Liver (tissue), 9 donors: ENCODE data around the gene PTPRH. TPM values are rescaled to one million over a fixed set of nuclear protein-coding genes. Genes with fewer than 3 reads are reported as not detected.

Source experiments
- DNase-seq: peaks from one replicate; pipeline ENCODE4 v3.0.0-alpha.2; 2017; ENCODE audit warnings: low spot score
- H3K27ac ChIP-seq, 2 donors: one replicate each; pipeline ENCODE4 v1.7.0; 2013; ENCODE audit warnings: inconsistent platforms in 2 of 2, low read length in 2 of 2, control low read depth in 1 of 2, low read depth in 1 of 2, mild to moderate bottlenecking in 1 of 2
- H3K27me3 ChIP-seq, 4 donors: one replicate each; pipeline versions ENCODE4 v1.6.1 to v1.7.0; 2013; ENCODE audit warnings: low read length in 3 of 4, inconsistent platforms in 1 of 4, mild to moderate bottlenecking in 1 of 4, moderate library complexity in 1 of 4; ENCODE audit not compliant: control insufficient read depth in 4 of 4, insufficient read depth in 4 of 4
- H3K36me3 ChIP-seq, 4 donors: one replicate each; pipeline versions ENCODE4 v1.6.1 to v1.7.0; 2013; ENCODE audit warnings: low read length in 3 of 4, mild to moderate bottlenecking in 3 of 4, low read depth in 1 of 4, moderate library complexity in 1 of 4; ENCODE audit not compliant: control insufficient read depth in 4 of 4, insufficient read depth in 3 of 4
- H3K4me1 ChIP-seq, 4 donors: one replicate each; pipeline versions ENCODE4 v1.6.1 to v1.7.0; 2013; ENCODE audit warnings: low read length in 3 of 4, mild to moderate bottlenecking in 3 of 4, moderate library complexity in 1 of 4; ENCODE audit not compliant: control insufficient read depth in 4 of 4, insufficient read depth in 4 of 4
- H3K4me3 ChIP-seq, 3 donors: one replicate each; pipeline versions ENCODE4 v1.6.1 to v1.7.0; 2013; ENCODE audit warnings: low read length in 3 of 3, control low read depth in 1 of 3, low read depth in 1 of 3, mild to moderate bottlenecking in 1 of 3
- H3K9ac ChIP-seq, 2 donors: one replicate each; pipeline ENCODE4 v1.7.0; 2013; ENCODE audit warnings: low read length in 2 of 2, mild to moderate bottlenecking in 2 of 2, moderate library complexity in 2 of 2, control low read depth in 1 of 2, low read depth in 1 of 2
- H3K9me3 ChIP-seq, 4 donors: one replicate each; pipeline versions ENCODE4 v1.6.1 to v1.7.0; 2013; ENCODE audit warnings: low read length in 3 of 4; ENCODE audit not compliant: control insufficient read depth in 4 of 4
- EGR1 ChIP-seq, 2 donors: IDR thresholded peaks; 2 replicates each; pipeline ENCODE4 v1.6.1; 2016 to 2018; ENCODE audit warnings: antibody characterized with exemption in 2 of 2, low read depth in 2 of 2
- FOXA1 ChIP-seq: IDR thresholded peaks from 2 replicates; pipeline ENCODE4 v1.6.1; 2016; ENCODE audit warnings: antibody characterized with exemption
- FOXA2 ChIP-seq: IDR thresholded peaks from 2 replicates; pipeline ENCODE4 v1.6.1; 2016; ENCODE audit warnings: antibody characterized with exemption
- GABPA ChIP-seq, 2 donors: IDR thresholded peaks in 1 of 2; conservative IDR thresholded peaks in 1 of 2; 2 replicates each; pipeline ENCODE4 v1.6.1; 2016; ENCODE audit warnings: antibody characterized with exemption in 2 of 2, mild to moderate bottlenecking in 1 of 2, moderate library complexity in 1 of 2
- HNF4A ChIP-seq, 2 donors: conservative IDR thresholded peaks; 2 replicates each; pipeline ENCODE4 v1.6.1; 2016; ENCODE audit warnings: antibody characterized with exemption in 2 of 2, mild to moderate bottlenecking in 2 of 2
- HNF4G ChIP-seq: IDR thresholded peaks from 2 replicates; pipeline ENCODE4 v1.6.1; 2016; ENCODE audit warnings: antibody characterized with exemption
- JUND ChIP-seq, 2 donors: IDR thresholded peaks; 2 replicates each; pipeline ENCODE4 v1.6.1; 2016; ENCODE audit warnings: antibody characterized with exemption in 2 of 2
- NR2F2 ChIP-seq: IDR thresholded peaks from 2 replicates; pipeline ENCODE4 v1.6.1; 2016; ENCODE audit warnings: antibody characterized with exemption
- RAD21 ChIP-seq, 2 donors: IDR thresholded peaks; 2 replicates each; pipeline ENCODE4 v1.6.1; 2016; ENCODE audit warnings: antibody characterized with exemption in 2 of 2, mild to moderate bottlenecking in 2 of 2
- RXRA ChIP-seq, 2 donors: IDR thresholded peaks; 2 replicates each; pipeline ENCODE4 v1.6.1; 2017 to 2018; ENCODE audit warnings: antibody characterized with exemption in 2 of 2, mild to moderate bottlenecking in 1 of 2
- SP1 ChIP-seq: IDR thresholded peaks from 2 replicates; pipeline ENCODE4 v1.6.1; 2018; ENCODE audit warnings: antibody characterized with exemption, mild to moderate bottlenecking
- TAF1 ChIP-seq: conservative IDR thresholded peaks from 2 replicates; pipeline ENCODE4 v1.6.1; 2016; ENCODE audit warnings: antibody characterized with exemption, mild to moderate bottlenecking
- YY1 ChIP-seq: IDR thresholded peaks from 2 replicates; pipeline ENCODE4 v1.6.1; 2016; ENCODE audit warnings: antibody characterized with exemption, mild to moderate bottlenecking
- WGBS: extraction: QIAGEN DNeasy Blood & Tissue Kit; methylation state at CpG from one replicate; pipeline ENCODE4 v1.1.7; 2013; 5-methylcytosine and 5-hydroxymethylcytosine counted together
- polyA plus RNA-seq, 2 donors: library from polyadenylated mRNA; stranded (reverse) in 1 of 2; unstranded in 1 of 2; fragments of 200-250 nt in 1 of 2; fragments of >200 nt in 1 of 2; fragmentation: Nextera tagmentation in 1 of 2; extraction: Ambion mirVana in 1 of 2; gene quantifications; one replicate each; pipeline versions ENCODE4 v1.2.1 to v1.2.3, GENCODE V29; 2013 to 2015
- total RNA-seq, 2 donors: library from RNA; depleted of rRNA; stranded (reverse); fragments of >200 nt; gene quantifications; one replicate each; pipeline ENCODE4 v1.2.3, GENCODE V29; 2014
- TF ChIP-seq, protein P1 (sequence below): IDR thresholded peaks from 2 replicates; pipeline ENCODE4 v1.6.1; 2016; ENCODE audit warnings: antibody characterized with exemption
- TF ChIP-seq, protein P2 (sequence below): IDR thresholded peaks from 2 replicates; pipeline ENCODE4 v1.6.1; 2016; ENCODE audit warnings: antibody characterized with exemption, mild to moderate bottlenecking
- TF ChIP-seq, protein P3 (sequence below): IDR thresholded peaks from 2 replicates; pipeline ENCODE4 v1.6.1; 2016; ENCODE audit warnings: antibody characterized with exemption
- TF ChIP-seq, protein P4 (sequence below): fragments of 150-350 bp; IDR thresholded peaks from 2 replicates; pipeline ENCODE4 v1.5.1; 2017; ENCODE audit warnings: improper control_type of control experiment, low read depth, low read length; ENCODE audit not compliant: missing input control
- TF ChIP-seq, protein P5 (sequence below): IDR thresholded peaks from 2 replicates; pipeline ENCODE4 v1.6.1; 2016; ENCODE audit warnings: antibody characterized with exemption
- donor health status: healthy.
- donor health status: healthy.
- donor health status: healthy.
- donor health status: healthy.
- donor health status: healthy.

The PTPRH gene
- total and polyA plus RNA-seq, 4 donors = 3.1 to 20.4 (median 11.4) TPM

DNA sequence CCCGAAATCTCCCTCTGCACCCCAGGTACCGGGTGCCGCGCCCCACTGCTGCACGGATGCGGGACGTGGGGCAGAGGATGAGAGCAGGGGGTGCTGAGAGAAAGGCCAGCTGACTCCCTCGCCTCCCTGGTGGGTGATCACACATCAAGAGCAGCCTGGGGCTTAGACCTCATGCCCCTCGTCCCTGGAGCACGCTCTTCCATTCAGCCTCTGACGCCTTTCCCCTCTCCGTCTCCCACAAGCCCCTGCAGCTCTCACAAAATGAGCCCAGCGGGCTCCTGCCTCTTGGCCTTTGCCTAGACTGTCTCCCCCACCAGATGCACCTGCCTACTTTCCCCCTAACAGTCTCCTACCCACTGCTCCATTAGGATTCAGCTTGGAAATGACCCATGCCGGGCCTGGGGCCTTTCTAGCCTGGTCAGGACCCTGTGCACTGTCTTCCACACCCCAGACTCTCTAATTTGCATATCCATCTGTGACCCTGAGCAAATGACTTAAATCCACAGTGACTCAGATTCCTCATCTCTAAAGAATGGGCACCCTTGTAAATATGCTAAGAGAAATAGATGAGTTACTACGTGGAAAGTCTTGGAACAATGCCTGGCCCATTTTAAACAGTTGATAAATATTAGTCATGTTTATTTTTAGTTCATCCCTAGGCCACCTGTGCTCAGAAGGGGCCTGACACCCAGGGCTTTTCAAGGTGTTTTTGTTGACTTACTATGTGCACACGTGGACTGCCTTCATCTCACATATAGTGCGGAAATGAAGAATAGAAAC lies 582 bp upstream of the PTPRH start:
- 76% methylated on average over 17 of the region's 17 CpGs for WGBS
- TF ChIP-seq HNF4A (conservative IDR thresholded peaks at IDR 0.05) (peak in 1 of 2 donors; percentile 25), YY1 (no peak), FOXA2 (peak; percentile 58), FOXA1 (no peak), RAD21 (IDR thresholded peaks at IDR 0.05) (no peak), JUND (IDR thresholded peaks at IDR 0.05) (peak in 1 of 2 donors; percentile 64), HNF4G (no peak), TAF1 (no peak), SP1 (no peak), EGR1 (IDR thresholded peaks at IDR 0.05; ENCODE audit: low read depth in 2 of 2) (no peak), RXRA (IDR thresholded peaks at IDR 0.05) (peak in 1 of 2 donors; percentile 41)
- TF ChIP-seq, protein P1, sequence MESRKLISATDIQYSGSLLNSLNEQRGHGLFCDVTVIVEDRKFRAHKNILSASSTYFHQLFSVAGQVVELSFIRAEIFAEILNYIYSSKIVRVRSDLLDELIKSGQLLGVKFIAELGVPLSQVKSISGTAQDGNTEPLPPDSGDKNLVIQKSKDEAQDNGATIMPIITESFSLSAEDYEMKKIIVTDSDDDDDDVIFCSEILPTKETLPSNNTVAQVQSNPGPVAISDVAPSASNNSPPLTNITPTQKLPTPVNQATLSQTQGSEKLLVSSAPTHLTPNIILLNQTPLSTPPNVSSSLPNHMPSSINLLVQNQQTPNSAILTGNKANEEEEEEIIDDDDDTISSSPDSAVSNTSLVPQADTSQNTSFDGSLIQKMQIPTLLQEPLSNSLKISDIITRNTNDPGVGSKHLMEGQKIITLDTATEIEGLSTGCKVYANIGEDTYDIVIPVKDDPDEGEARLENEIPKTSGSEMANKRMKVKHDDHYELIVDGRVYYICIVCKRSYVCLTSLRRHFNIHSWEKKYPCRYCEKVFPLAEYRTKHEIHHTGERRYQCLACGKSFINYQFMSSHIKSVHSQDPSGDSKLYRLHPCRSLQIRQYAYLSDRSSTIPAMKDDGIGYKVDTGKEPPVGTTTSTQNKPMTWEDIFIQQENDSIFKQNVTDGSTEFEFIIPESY = no peak
- TF ChIP-seq, protein P2, sequence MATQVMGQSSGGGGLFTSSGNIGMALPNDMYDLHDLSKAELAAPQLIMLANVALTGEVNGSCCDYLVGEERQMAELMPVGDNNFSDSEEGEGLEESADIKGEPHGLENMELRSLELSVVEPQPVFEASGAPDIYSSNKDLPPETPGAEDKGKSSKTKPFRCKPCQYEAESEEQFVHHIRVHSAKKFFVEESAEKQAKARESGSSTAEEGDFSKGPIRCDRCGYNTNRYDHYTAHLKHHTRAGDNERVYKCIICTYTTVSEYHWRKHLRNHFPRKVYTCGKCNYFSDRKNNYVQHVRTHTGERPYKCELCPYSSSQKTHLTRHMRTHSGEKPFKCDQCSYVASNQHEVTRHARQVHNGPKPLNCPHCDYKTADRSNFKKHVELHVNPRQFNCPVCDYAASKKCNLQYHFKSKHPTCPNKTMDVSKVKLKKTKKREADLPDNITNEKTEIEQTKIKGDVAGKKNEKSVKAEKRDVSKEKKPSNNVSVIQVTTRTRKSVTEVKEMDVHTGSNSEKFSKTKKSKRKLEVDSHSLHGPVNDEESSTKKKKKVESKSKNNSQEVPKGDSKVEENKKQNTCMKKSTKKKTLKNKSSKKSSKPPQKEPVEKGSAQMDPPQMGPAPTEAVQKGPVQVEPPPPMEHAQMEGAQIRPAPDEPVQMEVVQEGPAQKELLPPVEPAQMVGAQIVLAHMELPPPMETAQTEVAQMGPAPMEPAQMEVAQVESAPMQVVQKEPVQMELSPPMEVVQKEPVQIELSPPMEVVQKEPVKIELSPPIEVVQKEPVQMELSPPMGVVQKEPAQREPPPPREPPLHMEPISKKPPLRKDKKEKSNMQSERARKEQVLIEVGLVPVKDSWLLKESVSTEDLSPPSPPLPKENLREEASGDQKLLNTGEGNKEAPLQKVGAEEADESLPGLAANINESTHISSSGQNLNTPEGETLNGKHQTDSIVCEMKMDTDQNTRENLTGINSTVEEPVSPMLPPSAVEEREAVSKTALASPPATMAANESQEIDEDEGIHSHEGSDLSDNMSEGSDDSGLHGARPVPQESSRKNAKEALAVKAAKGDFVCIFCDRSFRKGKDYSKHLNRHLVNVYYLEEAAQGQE = no peak
- TF ChIP-seq, protein P3, sequence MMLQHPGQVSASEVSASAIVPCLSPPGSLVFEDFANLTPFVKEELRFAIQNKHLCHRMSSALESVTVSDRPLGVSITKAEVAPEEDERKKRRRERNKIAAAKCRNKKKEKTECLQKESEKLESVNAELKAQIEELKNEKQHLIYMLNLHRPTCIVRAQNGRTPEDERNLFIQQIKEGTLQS = peak; percentile 26
- Histone ChIP-seq H3K4me1 (peaks cover 0 to 9% (median 5%) of the 10 kb centered on the region in 4 donors), H3K9me3 (no peaks in the 10 kb centered on the region), H3K4me3 (no peak overlapping the region), H3K9ac (no peak overlapping the region), H3K27ac (peak overlapping the region in 1 of 2 donors; percentile 40), H3K36me3 (no peaks in the 10 kb centered on the region), H3K27me3 (no peaks in the 10 kb centered on the region)
- no peak for DNase-seq

DNA sequence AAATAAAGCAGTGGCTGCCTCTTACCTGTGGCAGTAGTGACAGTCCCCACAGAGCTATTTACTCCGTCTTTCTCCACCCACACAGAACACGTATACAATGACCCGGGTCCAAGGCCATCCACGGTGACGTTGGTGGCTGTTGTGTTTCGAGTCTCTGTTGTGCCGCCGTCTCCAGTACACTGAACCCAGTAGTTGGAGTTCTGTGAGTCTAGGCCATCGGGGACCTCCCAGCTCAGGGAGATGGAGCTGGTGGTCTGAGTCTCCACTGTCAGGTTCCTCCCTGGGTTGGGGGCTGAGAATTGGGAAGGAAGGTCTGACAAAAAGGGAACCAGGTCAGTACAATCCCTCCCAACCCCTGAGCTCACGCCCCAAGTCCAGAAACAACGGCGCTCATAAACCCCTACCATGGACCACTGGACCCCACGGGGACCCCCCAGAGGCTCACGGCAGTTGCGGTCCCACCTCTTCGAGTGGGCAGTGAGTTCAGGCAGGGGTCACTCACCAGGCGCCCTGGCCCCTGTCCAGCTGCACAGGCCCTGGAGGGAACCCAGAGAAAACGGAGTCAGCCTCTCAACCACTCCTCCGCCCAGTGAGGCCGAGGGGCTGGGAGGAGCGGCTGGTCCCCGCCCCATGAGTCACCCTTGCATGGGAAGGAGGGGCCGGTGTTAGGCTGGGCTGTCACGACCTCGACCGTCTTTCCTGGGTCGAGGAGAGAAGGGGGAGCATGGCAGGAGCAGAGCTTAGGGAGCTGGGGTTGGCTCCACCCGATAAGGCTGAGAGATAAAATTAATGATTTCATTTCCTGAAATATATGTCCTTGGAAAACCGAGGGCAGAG lies 2.4 kb downstream of the PTPRH start:
- Histone ChIP-seq H3K36me3 (no peaks in the 10 kb centered on the region), H3K4me3 (peak overlapping the region in 2 of 3 donors; percentile 49 to 64), H3K27ac (peak overlapping the region; percentile 43 to 90), H3K4me1 (peaks cover 0 to 9% (median 5%) of the 10 kb centered on the region in 4 donors), H3K9ac (peak overlapping the region in 1 of 2 donors; percentile 97), H3K27me3 (no peaks in the 10 kb centered on the region), H3K9me3 (no peaks in the 10 kb centered on the region)
- WGBS = 14% methylated on average over 29 of the region's 29 CpGs
- peak; percentile 79 for DNase-seq
- TF ChIP-seq, protein P4, sequence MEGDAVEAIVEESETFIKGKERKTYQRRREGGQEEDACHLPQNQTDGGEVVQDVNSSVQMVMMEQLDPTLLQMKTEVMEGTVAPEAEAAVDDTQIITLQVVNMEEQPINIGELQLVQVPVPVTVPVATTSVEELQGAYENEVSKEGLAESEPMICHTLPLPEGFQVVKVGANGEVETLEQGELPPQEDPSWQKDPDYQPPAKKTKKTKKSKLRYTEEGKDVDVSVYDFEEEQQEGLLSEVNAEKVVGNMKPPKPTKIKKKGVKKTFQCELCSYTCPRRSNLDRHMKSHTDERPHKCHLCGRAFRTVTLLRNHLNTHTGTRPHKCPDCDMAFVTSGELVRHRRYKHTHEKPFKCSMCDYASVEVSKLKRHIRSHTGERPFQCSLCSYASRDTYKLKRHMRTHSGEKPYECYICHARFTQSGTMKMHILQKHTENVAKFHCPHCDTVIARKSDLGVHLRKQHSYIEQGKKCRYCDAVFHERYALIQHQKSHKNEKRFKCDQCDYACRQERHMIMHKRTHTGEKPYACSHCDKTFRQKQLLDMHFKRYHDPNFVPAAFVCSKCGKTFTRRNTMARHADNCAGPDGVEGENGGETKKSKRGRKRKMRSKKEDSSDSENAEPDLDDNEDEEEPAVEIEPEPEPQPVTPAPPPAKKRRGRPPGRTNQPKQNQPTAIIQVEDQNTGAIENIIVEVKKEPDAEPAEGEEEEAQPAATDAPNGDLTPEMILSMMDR = no peak
- TF ChIP-seq, protein P3 = peak; percentile 97
- TF ChIP-seq FOXA1 (no peak), SP1 (peak; percentile 82), NR2F2 (peak; percentile 27), FOXA2 (peak; percentile 71), YY1 (peak; percentile 72), RAD21 (IDR thresholded peaks at IDR 0.05) (peak in 1 of 2 donors; percentile 57), GABPA (IDR thresholded peaks at IDR 0.05 in 1 of 2, conservative IDR thresholded peaks at IDR 0.05 in 1 of 2) (no peak)
- TF ChIP-seq, protein P5, sequence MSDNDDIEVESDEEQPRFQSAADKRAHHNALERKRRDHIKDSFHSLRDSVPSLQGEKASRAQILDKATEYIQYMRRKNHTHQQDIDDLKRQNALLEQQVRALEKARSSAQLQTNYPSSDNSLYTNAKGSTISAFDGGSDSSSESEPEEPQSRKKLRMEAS = peak; percentile 48
